ENCODE results near the gene HAUS6.
"Not testable (repeated sequence)": the region's sequence is repeated elsewhere in the genome, so short reads cannot be mapped to it uniquely, and the experiment has no call there.

The HAUS6 gene

GRCh38 chr9:19102631-19103345 lies at the start of gene HAUS6:
Gene HAUS6 (minus strand): TSS chr9:19102904. CDS start chr9:19102651, 253 bp downstream.
- DNase-seq (ENCODE audit: low read depth): peak; percentile 97

DNA sequence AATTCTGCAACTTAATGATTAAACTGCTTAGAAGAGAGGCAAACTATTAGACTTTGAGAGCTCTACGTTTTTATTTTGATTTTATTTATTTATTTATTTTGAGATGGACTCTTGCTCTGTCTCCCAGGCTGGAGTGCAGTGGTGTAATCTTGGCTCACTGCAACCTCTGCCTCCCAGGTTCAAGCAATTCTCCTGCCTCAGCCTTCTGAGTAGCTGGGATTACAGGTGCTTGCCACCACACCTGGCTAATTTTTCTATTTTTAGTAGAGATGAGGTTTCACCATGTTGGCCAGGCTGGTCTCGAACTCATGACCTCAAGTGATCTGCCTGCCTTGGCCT lies 49.4 kb upstream of the HAUS6 start:
- DNase-seq (ENCODE audit: low read depth): not testable (repeated sequence)

GRCh38 chr9:19151425-19152159 lies 48.9 kb upstream of the HAUS6 start:
- no peak for DNase-seq (ENCODE audit: low read depth)

DNA sequence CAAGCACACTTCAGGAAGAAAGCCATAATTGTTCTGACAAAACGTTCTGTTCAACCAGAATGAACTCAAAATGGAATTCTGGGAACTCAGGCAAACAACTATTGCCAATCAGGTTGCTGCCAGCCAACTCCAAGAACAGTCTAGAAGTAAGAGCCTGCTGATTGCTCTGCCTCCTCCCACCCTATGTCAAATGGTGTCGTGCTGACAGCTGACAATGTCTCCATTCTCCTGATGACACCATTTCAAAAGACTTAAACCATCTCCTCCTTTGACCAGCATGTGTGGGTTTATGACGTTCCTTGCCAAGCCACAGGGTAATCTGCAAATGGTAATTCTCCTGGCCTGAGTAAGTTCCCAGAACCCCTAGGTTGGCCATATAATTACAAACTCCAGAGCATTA lies 46.5 kb upstream of the HAUS6 start:
- DNase-seq (ENCODE audit: low read depth): peak; percentile 88

GRCh38 chr9:19148187-19148586 lies 45.5 kb upstream of the HAUS6 start:
- peak; percentile 47 for DNase-seq (ENCODE audit: low read depth)

DNA sequence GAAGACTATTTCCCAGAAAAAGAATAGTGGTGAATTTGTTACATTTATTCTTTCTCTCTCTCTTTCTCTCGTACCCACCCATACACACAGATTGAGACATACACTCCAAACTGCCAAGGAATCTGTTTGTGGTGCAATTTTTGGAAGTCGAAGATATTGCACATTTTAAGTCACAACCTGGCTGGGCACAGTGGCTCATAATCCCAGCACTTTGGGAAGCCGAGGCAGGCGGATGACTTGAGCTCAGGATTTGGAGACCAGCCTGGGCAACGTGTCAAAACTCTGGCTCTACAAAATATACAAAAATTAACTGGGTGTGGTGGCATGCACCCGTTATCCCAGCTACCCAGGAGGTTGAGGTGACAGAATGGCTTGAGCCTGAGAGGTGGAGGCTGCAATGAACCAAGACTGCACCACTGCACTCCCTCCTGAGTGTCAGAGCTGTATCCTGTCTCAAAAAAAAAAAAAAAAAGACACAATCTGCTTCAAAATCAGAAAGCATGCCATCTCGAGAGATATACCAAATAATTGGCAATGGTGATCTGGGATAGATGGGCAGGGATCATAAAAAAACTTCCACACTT lies 43.8 kb upstream of the HAUS6 start:
- no peak for DNase-seq (ENCODE audit: low read depth)

DNA sequence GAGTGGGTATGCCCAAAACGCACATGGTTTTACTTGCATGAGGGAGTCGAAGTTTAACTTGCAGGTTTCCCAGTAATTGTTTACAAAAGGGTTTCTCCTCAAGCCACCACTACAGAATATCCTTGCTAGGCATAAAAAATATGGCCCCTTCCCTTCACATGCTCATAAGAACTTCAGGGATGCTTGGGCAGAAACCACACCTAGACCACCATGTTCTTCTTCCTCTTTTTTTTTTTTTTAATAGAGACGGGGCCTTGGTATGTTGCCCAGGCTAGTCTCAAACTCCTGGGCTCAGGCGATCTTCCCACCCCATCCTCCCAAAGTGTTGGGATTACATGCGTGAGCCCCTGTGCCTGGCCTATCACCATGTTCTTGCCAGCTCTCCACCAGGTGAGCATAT lies 43.2 kb upstream of the HAUS6 start:
- no peak for DNase-seq (ENCODE audit: low read depth)

DNA sequence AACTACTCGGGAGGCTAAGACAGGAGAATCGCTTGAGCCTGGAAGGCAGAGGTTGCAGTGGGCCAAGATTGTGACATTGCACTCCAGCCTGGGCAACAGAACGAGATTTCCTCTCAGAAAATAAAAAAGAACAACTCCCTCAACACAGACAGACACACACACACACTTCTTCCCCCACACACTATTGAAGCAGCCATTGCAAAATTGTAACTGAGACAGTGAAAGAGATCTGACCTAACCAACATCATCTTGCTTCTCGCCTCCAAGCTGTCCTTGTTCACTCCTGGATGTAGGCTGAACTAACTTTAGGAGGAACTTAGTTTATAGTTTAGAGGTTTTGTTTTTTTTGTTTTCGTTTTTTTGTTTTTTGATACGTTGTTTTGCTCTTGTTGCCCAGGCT lies 37.6 kb upstream of the HAUS6 start:
- DNase-seq (ENCODE audit: low read depth): no peak

- DNase-seq (ENCODE audit: low read depth): no peak
Measured at GRCh38 chr9:19138084-19138483, 35.4 kb upstream of the HAUS6 start.

DNA sequence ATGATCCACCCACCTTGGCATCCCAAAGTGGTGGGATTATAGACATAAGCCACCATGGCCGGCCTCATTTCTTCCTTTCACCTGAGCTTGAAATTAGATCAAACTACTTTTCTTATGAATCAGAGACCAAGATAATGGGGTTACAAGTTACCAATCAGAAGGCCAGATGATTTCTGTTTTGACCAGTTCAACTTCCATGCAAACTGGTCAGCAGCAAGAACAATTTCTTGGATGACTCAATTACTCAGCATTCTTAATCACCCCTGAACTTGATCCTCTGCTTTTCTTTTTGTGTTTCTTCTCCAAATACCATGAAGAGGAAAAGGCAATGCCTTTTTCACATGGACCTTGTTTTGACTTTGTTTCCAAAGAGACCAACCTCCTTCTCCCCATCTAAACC lies 34.6 kb upstream of the HAUS6 start:
- peak; percentile 78 for DNase-seq (ENCODE audit: low read depth)

DNA sequence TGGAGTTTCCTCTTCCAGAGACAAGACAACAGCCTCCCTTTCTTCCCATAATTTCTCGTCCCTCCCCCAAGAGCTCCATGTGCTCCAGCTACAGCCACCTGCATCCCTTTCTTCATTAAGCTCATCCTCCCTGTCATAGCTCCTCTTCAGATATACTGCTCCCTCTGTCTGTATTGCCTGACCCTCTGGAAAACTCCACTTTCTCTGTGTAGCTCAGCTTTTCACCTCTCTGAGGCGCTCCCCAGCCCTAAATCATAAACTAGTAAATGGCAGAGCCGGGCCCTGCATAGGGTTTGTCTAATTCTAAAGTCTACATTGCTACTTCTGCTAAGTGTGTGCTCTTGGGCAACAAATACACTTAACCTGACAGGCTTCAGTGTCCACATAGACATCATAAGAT lies 33.4 kb upstream of the HAUS6 start:
- DNase-seq (ENCODE audit: low read depth): no peak

DNA sequence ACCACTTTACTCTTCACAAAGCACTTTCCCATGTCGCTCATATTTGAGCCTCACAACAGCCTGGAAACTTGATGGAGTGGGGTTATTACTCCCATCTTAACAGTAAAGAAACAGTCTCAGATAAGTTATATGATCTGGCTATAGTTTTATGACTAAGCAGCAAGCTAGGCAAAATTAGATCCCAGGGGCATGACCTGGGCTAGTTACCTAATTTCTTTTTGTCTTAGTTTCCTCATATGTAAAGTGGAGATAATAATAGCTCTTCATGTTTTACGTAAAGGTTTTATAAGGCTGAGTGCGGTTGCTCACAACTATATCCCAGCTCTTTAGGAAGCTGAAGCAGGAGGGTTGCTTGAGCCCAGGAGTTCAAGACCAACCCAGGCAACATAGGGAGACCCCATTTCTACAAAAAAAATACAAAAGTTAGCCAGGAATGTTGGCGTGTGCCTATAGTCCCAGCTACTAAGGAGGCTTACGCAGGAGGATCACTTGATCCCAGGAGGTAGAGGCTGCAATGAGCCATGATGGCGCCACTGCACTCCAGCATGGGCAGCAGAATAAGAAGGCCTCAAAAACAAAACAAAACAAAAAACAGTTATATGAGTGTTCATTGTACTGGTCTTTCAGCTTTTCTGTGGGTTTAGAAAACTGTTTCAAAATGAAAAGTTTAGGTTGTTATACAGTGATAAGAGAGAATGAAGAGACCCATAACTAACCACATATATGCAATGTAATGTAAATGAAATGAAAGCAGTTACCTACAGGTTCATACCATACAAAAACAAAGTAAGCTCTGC lies 31.0 kb upstream of the HAUS6 start:
- DNase-seq (ENCODE audit: low read depth): peak; percentile 62

GRCh38 chr9:19130436-19130835 lies 27.7 kb upstream of the HAUS6 start:
- no peak for DNase-seq (ENCODE audit: low read depth)

GRCh38 chr9:19127871-19128500 lies 25.3 kb upstream of the HAUS6 start:
- no peak for DNase-seq (ENCODE audit: low read depth)

DNA sequence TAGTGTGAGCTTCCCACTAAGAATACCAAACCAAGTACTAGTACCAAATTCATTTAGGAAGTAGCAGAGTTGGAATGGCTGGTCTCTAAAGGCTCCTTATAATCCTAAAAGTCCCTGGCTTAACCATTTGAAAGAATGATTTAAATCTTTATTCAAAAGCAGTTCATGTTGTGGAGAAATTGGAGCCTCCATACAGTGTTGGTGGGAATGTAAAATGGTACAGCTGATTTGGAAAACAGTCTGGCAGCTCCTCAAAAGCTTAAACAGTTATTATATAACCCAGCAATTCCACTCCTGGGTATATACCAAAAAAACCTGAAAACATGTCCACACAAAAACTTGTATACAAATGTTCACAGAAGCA lies 21.7 kb upstream of the HAUS6 start:
- no peak for DNase-seq (ENCODE audit: low read depth)

GRCh38 chr9:19122490-19123042 lies 19.9 kb upstream of the HAUS6 start:
- DNase-seq (ENCODE audit: low read depth): no peak

- DNase-seq (ENCODE audit: low read depth): no peak
Measured at GRCh38 chr9:19120877-19121276, 18.2 kb upstream of the HAUS6 start.

- no peak for DNase-seq (ENCODE audit: low read depth)
Measured at GRCh38 chr9:19119801-19120440, 17.2 kb upstream of the HAUS6 start.

- no peak for DNase-seq (ENCODE audit: low read depth)
Measured at GRCh38 chr9:19119246-19119645, 16.5 kb upstream of the HAUS6 start.

DNA sequence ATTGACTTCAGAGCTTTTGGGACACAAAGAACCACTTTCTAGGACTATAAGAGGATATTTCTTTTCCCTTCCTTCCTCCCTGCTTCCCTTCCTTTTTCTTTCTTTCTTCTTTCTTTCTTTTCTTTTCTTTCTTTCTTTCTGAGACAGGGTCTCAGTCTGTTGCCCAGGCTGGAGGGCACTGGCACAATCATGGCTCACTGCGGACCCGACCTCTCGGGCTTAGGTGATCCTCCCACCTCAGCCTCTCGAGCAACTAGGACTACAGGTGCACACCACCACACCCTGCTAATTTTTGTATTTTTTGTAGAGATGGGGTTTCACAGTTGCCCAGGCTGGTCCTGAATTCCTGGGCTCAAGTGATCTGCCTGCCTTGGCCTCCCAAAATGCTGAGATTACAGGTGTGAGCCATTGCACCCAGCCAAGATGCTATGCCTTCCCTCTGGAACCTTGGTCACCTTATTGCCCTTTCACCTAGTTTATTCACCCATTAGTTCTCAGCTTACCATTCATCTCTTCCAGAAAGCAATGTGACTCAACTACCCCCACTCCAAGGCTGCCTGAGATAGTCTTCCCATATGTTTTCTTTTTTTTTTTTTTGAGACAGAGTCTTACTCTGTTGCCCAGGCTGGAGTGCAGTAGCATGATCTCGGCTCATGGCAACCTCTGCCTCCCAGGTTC lies 14.5 kb upstream of the HAUS6 start:
- no peak for DNase-seq (ENCODE audit: low read depth)

Data from amniotic epithelial cell (primary cell).